ENCODE results near the gene CELF3.
"Not testable (repeated sequence)": the region's sequence is repeated elsewhere in the genome, so short reads cannot be mapped to it uniquely, and the experiment has no call there.

The CELF3 gene

GRCh38 chr1:151684128-151684527 lies 32.5 kb downstream of the CELF3 start:
- H3K4me3 ChIP-seq (ENCODE audit: low read depth, low read length) = no peak overlapping the region
- no peak for DNase-seq (ENCODE audit: low read depth)
- TF ChIP-seq CTCF (IDR thresholded peaks at IDR 0.05; ENCODE audit: low read depth, low read length, missing control alignments) = no peak

- H3K4me3 ChIP-seq (ENCODE audit: low read depth, low read length); DNase-seq (ENCODE audit: low read depth): not testable (repeated sequence)
Measured at GRCh38 chr1:151682901-151683300, 33.7 kb downstream of the CELF3 start.

- no peak for DNase-seq (ENCODE audit: low read depth)
- H3K4me3 ChIP-seq (ENCODE audit: low read depth, low read length) = no peak overlapping the region
- TF ChIP-seq CTCF (IDR thresholded peaks at IDR 0.05; ENCODE audit: low read depth, low read length, missing control alignments) = no peak
Measured at GRCh38 chr1:151681923-151682322, 34.7 kb downstream of the CELF3 start.

GRCh38 chr1:151680826-151681225 lies 35.8 kb downstream of the CELF3 start:
- DNase-seq (ENCODE audit: low read depth) = no peak
- TF ChIP-seq CTCF (IDR thresholded peaks at IDR 0.05; ENCODE audit: low read depth, low read length, missing control alignments) = no peak
- H3K4me3 ChIP-seq (ENCODE audit: low read depth, low read length) = no peak overlapping the region

- TF ChIP-seq CTCF (IDR thresholded peaks at IDR 0.05; ENCODE audit: low read depth, low read length, missing control alignments) = no peak
- DNase-seq (ENCODE audit: low read depth) = no peak
- H3K4me3 ChIP-seq (ENCODE audit: low read depth, low read length) = no peak overlapping the region
Measured at GRCh38 chr1:151680391-151680790, 36.2 kb downstream of the CELF3 start.

- no peak for DNase-seq (ENCODE audit: low read depth)
- no peak overlapping the region for H3K4me3 ChIP-seq (ENCODE audit: low read depth, low read length)
- TF ChIP-seq CTCF (IDR thresholded peaks at IDR 0.05; ENCODE audit: low read depth, low read length, missing control alignments) = no peak
Measured at GRCh38 chr1:151673407-151673806, 43.2 kb downstream of the CELF3 start.

- H3K4me3 ChIP-seq (ENCODE audit: low read depth, low read length); DNase-seq (ENCODE audit: low read depth): not testable (repeated sequence)
Measured at GRCh38 chr1:151670036-151670675, 46.4 kb downstream of the CELF3 start.

GRCh38 chr1:151668090-151668489 lies 48.5 kb downstream of the CELF3 start:
- no peak for TF ChIP-seq CTCF (IDR thresholded peaks at IDR 0.05; ENCODE audit: low read depth, low read length, missing control alignments)
- no peak for DNase-seq (ENCODE audit: low read depth)
- H3K4me3 ChIP-seq (ENCODE audit: low read depth, low read length) = no peak overlapping the region
